ENCODE data around the gene ABL2.

GRCh38 chr1:179119513-179119912 is 110.0 kb downstream of the ABL2 start:
- TF ChIP-seq POLR2A (IDR thresholded peaks at IDR 0.05; ENCODE audit: low read length): no peak
- no peak for TF ChIP-seq GATA1 (IDR thresholded peaks at IDR 0.05; ENCODE audit: low read depth, low read length)

All from erythroblast (primary cell).